GM20000 (cell line): Measurements from ENCODE around the gene IGFLR1.

Experiments
- DNase-seq: peaks from one replicate; pipeline ENCODE4 v3.0.0; 2012; ENCODE audit warnings: low spot score
- TF ChIP-seq, protein P1 (sequence below): IDR thresholded peaks from 2 replicates; pipeline ENCODE4 v1.5.1; 2012; ENCODE audit warnings: mild to moderate bottlenecking, control low read depth; ENCODE audit errors: extremely low read depth, missing control alignments

Gene IGFLR1

DNA sequence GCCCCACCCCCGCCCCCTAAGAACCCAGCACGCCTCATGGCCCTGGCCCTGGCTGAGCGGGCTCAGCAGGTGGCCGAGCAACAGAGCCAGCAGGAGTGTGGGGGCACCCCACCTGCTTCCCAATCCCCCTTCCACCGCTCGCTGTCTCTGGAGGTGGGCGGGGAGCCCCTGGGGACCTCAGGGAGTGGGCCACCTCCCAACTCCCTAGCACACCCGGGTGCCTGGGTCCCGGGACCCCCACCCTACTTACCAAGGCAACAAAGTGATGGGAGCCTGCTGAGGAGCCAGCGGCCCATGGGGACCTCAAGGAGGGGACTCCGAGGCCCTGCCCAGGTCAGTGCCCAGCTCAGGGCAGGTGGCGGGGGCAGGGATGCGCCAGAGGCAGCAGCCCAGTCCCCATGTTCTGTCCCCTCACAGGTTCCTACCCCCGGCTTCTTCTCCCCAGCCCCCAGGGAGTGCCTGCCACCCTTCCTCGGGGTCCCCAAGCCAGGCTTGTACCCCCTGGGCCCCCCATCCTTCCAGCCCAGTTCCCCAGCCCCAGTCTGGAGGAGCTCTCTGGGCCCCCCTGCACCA, 45.1 kb upstream of the IGFLR1 start:
- TF ChIP-seq, protein P1, sequence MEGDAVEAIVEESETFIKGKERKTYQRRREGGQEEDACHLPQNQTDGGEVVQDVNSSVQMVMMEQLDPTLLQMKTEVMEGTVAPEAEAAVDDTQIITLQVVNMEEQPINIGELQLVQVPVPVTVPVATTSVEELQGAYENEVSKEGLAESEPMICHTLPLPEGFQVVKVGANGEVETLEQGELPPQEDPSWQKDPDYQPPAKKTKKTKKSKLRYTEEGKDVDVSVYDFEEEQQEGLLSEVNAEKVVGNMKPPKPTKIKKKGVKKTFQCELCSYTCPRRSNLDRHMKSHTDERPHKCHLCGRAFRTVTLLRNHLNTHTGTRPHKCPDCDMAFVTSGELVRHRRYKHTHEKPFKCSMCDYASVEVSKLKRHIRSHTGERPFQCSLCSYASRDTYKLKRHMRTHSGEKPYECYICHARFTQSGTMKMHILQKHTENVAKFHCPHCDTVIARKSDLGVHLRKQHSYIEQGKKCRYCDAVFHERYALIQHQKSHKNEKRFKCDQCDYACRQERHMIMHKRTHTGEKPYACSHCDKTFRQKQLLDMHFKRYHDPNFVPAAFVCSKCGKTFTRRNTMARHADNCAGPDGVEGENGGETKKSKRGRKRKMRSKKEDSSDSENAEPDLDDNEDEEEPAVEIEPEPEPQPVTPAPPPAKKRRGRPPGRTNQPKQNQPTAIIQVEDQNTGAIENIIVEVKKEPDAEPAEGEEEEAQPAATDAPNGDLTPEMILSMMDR: no peak
- DNase-seq: no peak

DNA sequence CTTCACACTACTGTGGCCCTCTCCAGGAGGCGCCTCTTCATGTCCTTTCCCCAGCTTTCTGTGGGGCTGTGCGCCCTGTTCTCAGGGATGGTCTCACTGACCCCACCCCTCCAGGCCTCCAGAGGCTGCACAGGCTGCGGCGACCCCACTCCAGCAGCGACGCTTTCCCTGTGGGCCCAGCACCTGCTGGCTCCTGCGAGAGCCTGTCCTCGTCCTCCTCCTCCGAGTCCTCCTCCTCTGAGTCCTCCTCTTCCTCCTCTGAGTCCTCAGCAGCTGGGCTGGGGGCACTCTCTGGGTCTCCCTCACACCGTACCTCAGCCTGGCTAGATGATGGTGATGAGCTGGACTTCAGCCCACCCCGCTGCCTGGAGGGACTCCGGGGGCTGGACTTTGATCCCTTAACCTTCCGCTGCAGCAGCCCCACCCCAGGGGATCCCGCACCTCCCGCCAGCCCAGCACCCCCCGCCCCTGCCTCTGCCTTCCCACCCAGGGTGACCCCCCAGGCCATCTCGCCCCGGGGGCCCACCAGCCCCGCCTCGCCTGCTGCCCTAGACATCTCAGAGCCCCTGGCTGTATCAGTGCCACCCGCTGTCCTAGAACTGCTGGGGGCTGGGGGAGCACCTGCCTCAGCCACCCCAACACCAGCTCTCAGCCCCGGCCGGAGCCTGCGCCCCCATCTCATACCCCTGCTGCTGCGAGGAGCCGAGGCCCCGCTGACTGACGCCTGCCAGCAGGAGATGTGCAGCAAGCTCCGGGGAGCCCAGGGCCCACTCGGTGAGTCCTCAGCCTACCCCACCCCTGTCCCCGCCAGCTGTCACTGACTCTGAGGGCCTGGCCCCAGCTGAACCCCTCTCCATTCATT, 44.3 kb upstream of the IGFLR1 start:
- TF ChIP-seq, protein P1: no peak
- no peak for DNase-seq

DNA sequence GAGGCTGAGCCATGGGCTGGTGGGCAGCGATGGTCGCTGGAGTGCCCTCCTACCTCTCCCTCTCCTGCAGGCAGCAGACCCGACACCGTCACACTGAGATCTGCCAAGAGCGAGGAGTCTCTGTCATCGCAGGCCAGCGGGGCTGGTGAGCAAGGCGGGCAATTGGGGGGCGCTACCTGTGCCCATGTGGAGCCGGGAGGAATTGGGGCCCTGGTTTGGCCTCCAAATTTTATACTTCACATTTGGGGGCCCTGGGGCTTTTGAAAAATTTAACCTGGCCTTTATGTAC, 43.0 kb upstream of the IGFLR1 start:
- TF ChIP-seq, protein P1: no peak
- no peak for DNase-seq

GRCh38 chr19:35784503-35785338, 42.5 kb upstream of the IGFLR1 start:
- DNase-seq: no peak
- TF ChIP-seq, protein P1: no peak

DNA sequence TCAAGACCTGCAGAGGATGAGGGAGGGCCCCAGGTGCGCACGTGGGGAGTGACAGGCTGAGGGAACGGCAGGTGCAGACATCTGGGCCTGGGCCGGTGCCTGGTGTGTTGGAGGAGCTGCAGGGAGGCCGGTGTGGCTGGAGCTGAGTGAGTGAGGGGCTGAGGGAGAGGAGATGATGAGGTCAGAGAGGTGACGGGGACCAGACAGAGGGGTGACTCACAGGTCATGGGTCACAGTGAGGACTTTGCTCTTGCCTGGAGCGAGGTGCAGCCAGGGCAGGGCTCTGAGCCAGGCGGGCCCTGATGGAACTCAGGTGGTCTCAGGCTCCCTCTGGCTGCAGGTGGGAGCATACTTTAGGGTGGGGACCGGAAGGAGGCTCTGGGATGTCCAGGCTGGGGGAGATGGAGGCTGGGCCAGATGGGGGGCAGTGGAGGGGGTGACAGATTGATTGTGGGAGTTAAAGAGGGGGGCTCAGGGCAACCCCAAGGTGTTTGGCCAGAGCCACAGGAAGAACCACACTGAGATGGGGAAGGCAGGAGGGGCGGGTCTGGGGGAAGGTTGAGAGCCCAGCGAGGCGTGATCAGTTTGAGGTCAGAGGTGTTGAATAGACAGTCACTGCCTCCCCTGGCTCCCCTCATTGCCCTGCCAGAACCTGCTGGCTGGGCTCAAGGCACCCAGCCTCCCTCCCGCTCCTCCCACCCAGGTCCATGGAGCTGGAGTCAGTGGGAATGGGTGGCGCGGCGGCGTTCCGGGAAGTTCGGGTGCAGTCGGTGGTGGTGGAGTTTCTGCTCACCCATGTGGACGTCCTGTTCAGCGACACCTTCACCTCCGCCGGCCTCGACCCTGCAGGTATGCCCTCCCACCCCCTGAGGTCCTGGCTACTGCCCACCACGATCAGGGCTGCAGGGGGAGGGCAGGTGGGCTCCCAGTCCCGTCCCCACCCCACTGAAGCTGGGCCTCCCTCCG, 41.5 kb upstream of the IGFLR1 start:
- DNase-seq: no peak

DNA sequence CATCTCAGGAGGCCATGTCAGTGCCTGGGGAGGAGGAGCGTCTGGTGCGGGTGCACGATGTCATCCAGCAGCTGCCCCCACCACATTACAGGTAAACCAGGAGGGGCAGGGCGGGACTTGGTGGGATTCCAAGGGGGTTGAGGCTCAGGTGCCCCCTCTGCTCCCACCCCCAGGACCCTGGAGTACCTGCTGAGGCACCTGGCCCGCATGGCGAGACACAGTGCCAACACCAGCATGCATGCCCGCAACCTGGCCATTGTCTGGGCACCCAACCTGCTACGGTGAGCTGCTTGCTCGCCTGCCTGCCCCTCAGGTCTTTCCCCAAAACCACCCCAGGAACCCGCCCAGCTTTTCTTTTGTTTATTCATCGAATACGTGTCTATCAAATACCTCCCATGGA, 40.3 kb upstream of the IGFLR1 start:
- TF ChIP-seq, protein P1: no peak
- DNase-seq: no peak

More for the DNA sequence above, 41.5 kb upstream of the IGFLR1 start:
- TF ChIP-seq, protein P1: no peak
